Measurements from ENCODE around the gene COQ10A. TPM values are rescaled to one million over a fixed set of nuclear protein-coding genes. Genes with fewer than 3 reads are reported as not detected.
A peak's percentile ranks its signal among the peaks of the same experiment; 100 is the strongest.
"Not testable (repeated sequence)": the region's sequence is repeated elsewhere in the genome, so short reads cannot be mapped to it uniquely, and the experiment has no call there.

COQ10A gene
- polyA plus RNA-seq, 12 donors, result 13.5 to 32.5 (median 17.4) TPM; not detected in 1

- no peak for DNase-seq
Measured at GRCh38 chr12:56241424-56242303, 25.1 kb upstream of the COQ10A start.

- DNase-seq, result no peak
Measured at GRCh38 chr12:56242986-56243385, 23.8 kb upstream of the COQ10A start.

DNA sequence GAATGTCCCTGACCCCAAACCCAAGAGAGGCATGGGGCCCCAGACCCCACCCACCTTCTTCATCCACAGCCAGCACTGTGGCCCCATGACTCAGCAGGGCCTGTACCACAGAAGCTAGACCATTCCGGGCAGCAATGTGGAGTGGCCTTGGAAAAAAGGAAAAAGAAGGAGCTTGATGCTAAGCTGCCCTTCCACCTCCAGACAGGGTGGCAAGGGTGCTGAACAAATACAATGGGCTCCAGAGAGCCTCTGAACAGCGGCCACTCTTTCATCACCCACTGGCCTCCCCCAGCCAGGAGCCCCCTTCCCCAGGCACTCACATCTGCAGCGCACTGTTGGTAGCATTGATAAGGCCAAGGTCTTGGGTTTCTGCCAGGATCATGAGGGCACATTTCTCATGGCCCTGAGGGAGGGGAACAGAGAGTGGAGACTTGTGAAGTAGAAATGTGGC lies 23.0 kb upstream of the COQ10A start:
- no peak for DNase-seq

- no peak for DNase-seq
Measured at GRCh38 chr12:56244494-56244893, 22.2 kb upstream of the COQ10A start.

DNA sequence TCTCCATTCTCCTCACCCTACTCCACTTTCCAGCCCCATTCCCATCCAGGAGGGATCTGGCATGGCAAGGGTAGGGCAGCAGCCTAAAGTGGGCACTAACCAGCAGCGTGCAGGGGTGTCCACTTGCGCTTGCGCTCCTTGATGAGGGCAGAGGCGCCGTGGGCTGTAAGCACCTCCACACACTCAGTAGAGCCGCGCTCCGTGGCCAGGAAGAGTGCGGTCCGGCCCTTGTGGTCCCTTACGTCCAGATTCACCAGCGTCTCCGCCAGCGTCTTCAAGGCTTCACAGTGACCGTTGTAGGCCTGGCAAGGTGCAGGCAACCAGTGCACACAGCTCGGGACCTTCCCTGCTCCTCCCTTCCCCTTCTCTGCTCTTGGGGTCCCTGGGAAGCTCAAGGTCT lies 18.8 kb upstream of the COQ10A start:
- no peak for DNase-seq

GRCh38 chr12:56248711-56249110 lies 18.0 kb upstream of the COQ10A start:
- no peak for DNase-seq

- no peak for DNase-seq
Measured at GRCh38 chr12:56252649-56253048, 14.1 kb upstream of the COQ10A start.

GRCh38 chr12:56253091-56253490 lies 13.7 kb upstream of the COQ10A start:
- DNase-seq, result no peak

GRCh38 chr12:56255671-56256070 lies 11.1 kb upstream of the COQ10A start:
- DNase-seq, result no peak

GRCh38 chr12:56256326-56256960 lies 10.3 kb upstream of the COQ10A start:
- no peak for DNase-seq

DNA sequence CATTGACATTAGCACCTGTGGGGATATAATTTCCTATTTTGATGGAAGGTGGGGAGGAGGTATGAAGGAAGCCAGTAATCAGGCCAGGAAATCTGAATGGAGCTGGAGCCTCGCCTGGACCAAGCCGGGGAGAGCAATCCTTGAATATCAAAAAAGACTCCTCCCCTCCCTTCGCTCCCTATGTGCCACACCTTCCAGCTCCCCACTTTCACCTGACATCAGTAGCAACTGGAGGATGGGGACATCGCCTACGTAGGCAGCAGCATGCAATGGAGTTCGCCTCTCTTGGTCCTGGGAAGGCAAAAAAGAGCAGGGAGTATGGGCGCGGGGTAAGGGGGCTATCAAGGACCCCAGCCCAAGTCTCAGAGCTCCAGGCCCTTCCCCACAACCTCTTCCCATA lies 9.7 kb upstream of the COQ10A start:
- DNase-seq, result no peak

- DNase-seq, result peak; percentile 23
Measured at GRCh38 chr12:56257491-56258067, 9.2 kb upstream of the COQ10A start.

GRCh38 chr12:56258068-56258819 lies 8.5 kb upstream of the COQ10A start, which contains the start of gene ANKRD52:
TSS of gene ANKRD52 (minus strand) at chr12:56258384. CDS start at chr12:56258269, 115 bp downstream.
- peak; percentile 85 for DNase-seq

DNA sequence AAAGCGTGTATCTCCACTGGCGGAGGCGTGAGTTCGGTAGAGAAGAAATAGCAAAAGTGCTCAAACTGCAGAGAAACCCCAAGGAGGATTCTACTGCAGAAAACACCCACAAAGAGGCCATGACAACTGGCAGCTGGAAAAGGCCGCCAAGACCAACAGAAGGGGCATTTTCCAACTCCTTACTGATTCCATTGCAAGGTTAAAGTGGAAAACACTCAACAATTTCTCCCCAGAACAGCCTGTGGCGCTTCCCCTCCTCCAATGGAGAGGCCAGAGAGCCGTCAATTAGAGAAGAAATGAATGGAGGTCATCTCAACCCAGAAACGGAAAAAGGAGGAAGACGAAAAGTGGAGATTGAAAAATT lies 7.9 kb upstream of the COQ10A start:
- no peak for DNase-seq

GRCh38 chr12:56260380-56260779 lies 6.4 kb upstream of the COQ10A start:
- DNase-seq, result no peak

GRCh38 chr12:56260921-56261320 lies 5.8 kb upstream of the COQ10A start:
- no peak for DNase-seq

DNA sequence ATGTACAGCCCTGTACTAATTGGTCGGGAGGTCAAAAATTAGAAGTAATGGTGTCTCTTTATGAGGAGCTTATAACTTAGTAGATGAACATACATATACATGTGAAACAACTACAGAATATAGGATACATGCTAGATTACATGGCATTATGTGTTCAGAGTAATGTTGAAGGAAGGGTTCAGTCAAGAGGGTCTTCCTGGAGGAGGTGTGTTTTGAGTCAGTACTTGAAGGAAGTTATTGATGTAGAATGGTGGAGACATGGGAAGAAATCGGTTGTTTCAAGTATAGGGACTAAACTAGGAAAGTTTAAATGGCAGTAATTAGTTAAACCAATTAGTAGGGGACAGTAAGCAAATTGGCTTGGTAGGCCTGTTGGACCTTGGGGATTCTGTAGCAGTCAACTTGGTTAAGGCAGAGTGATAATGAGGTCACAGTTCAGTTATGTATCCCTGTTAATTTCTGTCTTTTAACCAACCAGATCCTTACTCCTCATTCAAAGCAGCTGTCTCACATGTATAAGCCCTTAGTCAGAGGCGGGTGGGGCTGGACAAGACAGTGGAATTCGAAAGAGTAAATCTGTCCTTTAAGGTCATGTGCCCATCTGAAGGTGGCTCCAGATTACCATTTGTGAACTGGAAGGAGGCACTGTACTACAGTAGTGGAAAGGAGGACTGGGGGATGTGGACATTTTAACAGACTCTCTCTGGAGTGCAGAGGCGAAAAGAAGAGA lies 5.1 kb upstream of the COQ10A start:
- DNase-seq, result no peak

DNA sequence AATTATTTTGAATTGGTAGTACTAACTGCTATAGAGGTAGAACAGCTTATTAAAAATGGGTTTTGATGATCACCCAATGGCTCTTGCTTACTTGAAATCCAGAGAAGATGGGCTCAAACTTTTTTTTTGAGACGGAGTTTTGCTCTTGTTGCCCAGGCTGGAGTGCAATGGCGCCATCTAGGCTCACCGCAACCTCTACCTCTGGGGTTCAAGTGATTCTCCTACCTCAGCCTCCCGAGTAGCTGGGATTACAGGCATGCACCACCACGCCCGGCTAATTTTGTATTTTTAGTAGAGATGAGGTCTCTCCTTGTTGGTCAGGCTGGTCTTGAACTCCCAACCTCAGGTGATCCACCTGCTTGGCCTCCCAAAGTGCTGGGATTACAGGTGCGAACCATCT lies 3.8 kb upstream of the COQ10A start:
- not testable (repeated sequence) for DNase-seq

GRCh38 chr12:56266068-56266692 lies 562 bp upstream of the COQ10A start:
- not testable (repeated sequence) for DNase-seq

DNA sequence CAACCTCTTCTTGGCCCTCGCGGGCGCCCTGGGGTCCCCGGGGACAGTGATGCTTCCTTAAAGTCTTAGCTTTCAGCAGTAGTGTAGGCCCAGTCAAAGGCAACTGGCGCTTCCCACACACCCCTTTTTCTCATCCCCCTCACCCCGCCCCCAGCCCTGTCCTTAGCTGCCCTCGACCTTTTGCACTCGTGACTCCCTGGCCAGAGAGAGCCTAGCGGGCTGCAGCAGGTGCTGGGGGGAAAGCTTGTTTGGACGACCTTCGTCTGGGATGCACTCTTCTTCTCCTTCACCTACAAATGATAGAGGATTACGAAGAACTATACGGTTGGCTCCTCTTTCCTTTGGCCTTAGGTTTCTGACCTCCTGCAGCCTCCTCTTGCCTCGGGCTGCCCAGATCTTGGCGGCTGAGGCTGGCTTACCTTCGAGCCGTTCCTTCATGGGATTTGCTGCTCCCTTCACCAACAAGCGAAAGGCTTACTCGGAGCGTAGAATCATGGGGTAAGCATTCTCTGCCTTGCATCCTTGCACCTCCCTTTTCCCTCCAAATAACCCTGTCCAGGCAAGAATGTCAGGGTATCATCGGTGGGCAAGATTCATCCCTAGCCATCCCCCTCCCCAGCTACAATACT lies 815 bp downstream of the COQ10A start:
- DNase-seq, result no peak
